GM21367 (cell line): ENCODE measurements around the gene ZSCAN18.
A peak's percentile ranks its signal among the peaks of the same experiment; 100 is the strongest.
"Not testable (repeated sequence)": the region's sequence is repeated elsewhere in the genome, so short reads cannot be mapped to it uniquely, and the experiment has no call there.

Experiments used
- ATAC-seq: cut with Tn5 transposase; IDR thresholded peaks from one replicate; pipeline ENCODE4 v1.9.1; 2021; ENCODE audit not compliant: unreplicated experiment

The ZSCAN18 gene, protein sequence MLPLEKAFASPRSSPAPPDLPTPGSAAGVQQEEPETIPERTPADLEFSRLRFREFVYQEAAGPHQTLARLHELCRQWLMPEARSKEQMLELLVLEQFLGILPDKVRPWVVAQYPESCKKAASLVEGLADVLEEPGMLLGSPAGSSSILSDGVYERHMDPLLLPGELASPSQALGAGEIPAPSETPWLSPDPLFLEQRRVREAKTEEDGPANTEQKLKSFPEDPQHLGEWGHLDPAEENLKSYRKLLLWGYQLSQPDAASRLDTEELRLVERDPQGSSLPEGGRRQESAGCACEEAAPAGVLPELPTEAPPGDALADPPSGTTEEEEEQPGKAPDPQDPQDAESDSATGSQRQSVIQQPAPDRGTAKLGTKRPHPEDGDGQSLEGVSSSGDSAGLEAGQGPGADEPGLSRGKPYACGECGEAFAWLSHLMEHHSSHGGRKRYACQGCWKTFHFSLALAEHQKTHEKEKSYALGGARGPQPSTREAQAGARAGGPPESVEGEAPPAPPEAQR

DNA sequence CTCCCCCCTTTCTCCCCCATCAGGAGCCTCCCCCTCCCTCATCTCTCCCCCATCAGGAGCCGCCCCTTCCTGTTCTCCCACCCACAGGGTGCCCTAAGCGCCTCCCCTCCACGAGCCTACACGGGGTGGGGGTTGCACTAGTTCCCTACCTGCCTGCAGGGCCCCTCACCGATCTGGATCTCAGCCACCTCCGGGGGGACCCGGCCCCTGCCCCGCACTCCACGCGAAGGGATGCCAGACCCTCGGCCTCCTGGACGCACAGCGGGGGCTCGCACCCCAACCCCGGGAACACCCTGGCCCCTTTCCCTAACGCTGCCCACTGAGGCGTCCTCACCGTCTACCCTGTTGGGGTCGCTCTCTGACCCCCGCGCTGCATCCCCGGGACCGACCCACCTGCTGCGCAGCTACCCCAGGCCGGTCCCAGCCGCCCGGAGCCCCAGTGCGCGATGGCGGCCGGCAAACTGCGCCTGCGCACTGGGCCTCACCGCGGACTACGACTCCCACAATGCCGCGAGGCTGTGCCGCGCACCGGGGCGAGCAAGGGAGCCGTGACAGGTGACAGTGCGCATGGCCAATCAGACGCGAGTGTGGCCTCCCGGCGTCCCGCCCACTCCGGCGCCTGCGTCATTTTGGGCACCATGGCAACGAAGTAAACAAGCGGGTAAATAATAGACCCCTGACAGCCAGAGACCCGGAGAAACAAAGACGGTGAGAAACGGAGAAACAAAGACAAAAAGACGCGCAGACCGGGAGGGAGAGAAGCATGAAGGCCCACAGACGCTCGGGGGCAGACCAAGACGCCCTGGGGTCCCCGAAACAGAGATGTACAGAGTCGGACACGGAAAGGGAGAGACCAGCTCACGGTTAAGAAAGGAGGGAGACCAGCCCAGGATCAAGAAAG is at the start of gene ZSCAN18:
ZSCAN18 (minus strand) TSS at position 451 of the 901 bp plus-strand sequence. CDS start 7,964 bp downstream, outside the sequence.
- ATAC-seq = peak; percentile 67

DNA sequence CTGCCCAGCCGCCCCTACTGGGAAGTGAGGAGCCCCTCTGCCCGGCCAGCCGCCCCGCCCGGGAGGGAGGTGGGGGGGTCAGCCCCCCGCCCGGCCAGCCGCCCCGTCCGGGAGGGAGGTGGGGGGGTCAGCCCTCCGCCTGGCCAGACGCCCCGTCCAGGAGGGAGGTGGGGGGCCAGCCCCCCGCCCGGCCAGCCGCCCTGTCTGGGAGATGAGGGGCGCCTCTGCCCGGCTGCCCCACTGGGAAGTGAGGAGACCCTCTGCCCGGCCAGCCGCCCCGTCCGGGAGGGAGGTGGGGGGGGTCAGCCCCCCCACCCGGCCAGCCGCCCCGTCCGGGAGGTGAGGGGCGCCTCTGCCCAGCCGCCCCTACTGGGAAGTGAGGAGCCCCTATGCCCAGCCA is 49.4 kb upstream of the ZSCAN18 start:
- ATAC-seq = not testable (repeated sequence)

GRCh38 chr19:58145849-58146248 is 47.8 kb upstream of the ZSCAN18 start:
- no peak for ATAC-seq

DNA sequence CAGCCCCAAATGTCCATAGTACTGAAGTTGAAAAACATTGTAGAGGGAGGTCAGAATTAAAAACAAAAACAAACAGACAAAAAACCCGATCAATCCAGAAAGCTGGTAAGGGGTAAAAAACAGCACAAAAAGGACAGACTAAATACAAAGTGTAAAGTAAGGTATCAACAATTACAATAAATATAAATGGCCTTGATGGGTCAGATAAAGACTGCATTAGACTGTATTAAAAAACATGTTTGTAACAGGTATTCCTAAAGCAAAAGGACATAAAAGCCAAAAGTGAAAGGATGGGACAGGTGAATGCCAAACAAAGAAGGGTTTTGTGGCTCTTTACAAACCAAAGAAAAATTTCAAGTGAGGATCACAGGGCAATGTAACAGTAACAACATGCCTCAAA is 36.2 kb upstream of the ZSCAN18 start:
- no peak for ATAC-seq

DNA sequence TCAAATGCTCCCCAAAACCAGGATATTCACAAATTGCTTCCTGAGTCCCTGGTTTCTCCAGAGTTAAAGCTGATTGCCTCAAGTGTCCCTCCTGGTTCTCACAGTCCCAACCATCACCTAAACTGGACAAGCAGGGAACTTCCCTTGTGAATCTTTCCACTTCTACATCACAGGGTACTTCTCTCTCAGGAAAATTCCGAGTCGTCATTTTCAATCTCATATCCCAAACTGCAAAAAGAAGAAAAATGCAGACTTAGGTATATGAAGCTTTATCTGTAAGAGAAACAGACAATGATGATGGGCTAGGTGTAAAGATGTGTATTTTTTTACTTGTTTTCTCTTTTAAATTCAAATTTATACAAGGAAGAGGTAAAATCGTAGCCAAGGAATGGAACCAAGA is 31.3 kb upstream of the ZSCAN18 start:
- no peak for ATAC-seq

DNA sequence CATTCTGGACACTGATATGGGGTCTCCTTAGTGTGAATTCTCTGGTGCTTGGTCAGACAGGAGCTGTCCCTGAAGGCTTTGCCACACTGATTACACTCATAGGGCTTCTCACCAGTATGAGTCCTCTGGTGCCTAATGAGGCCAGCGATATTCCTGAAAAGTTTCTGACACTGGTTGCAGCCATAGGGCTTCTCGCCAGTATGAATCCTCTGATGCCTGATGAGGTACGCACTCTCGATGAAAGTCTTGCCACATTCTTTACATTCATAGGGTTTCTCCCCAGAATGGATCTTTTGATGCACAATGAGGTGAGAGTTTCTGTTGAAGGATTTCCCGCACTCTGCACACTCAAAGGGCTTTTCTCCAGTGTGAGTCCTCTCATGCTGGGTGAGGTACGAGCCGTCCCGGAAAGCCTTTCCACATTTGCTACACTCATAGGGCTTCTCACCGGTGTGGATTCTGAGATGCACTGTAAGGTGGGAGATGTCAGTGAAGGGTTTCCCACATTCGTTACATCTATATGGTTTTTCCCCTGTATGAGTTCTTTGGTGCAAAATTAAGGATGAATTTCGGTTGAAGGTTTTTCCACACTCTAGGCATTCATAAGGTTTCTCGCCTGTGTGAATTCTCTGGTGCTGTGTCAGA is 30.1 kb upstream of the ZSCAN18 start:
- ATAC-seq = no peak

- no peak for ATAC-seq
Measured at GRCh38 chr19:58123354-58123753, 25.3 kb upstream of the ZSCAN18 start.

DNA sequence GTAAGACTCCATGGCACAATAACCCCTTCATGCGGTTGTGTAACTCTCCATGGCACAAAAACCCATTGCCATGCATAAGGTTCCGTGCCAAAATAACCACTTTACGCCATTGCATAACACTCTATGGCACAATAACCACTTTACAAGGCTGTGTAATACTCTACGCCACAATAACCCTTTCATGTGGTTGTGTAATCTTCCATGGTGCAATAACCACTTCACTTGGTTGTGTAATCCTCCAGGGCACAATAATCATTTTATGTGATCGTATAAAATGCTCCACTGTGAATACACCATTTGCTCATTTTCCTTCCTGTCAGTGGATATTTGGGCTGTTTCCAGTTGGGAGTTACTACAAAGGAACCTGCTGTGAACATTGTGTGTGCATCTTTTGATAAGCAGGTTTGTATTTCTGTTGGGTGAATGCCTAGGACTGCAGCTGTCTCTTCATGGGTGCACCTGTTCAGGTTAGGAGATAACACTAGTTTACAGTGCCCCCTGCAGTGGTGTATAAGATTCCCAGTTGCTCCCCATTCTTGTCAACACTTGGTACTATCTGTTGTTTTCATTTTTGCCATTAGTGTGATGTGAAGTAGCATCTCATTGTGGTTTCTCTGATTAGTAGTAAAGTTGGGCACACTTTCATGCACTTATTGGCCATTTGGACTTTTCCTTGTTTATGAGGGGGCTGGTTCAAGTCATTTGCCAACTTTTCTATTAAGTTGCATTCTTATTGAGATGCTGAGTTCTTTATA is 21.1 kb upstream of the ZSCAN18 start:
- no peak for ATAC-seq

DNA sequence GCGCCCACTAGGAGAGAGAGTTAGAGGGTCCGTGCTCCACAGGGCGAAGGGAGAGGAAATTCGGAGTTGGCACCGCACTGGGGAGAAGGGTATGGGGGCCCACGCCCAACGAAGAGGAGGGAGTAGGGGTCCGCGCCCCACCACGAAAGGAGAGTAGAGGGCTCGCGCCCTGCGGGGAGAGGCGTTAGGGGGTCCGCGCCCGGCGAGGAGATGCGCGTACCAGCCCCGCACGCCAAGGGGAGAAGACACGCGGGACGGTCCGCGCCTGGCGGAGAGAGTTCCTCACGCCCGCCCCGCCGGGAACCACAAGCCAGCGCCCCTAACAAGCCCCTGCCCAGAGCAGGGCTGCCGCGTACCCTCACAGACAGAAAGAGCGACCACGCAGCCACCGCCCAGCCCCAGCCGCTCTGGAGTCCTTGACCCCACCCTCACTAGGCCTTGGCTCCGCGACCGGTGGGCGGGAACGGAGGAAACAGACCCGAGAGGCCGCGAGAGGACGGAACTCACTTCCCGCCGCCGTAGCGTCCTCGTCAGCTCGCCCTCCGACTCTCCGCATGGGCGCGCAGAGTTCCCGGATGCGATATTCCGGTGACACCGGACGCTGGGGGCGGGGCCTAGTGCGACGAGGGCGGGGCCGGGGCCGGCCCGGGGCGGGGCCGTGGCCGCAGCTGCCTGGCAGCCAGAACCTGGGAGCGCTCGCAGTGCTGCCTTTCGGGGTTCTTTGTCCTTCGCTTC is 20.0 kb upstream of the ZSCAN18 start:
- no peak for ATAC-seq

GRCh38 chr19:58108546-58108817 is 10.5 kb upstream of the ZSCAN18 start:
- ATAC-seq = no peak

- ATAC-seq = no peak
Measured at GRCh38 chr19:58107778-58108545, 9.9 kb upstream of the ZSCAN18 start.

GRCh38 chr19:58098682-58098998 is 609 bp upstream of the ZSCAN18 start:
- no peak for ATAC-seq

GRCh38 chr19:58097349-58097748 is 682 bp downstream of the ZSCAN18 start:
- ATAC-seq = no peak

GRCh38 chr19:58096884-58097283 is 1.1 kb downstream of the ZSCAN18 start:
- no peak for ATAC-seq

DNA sequence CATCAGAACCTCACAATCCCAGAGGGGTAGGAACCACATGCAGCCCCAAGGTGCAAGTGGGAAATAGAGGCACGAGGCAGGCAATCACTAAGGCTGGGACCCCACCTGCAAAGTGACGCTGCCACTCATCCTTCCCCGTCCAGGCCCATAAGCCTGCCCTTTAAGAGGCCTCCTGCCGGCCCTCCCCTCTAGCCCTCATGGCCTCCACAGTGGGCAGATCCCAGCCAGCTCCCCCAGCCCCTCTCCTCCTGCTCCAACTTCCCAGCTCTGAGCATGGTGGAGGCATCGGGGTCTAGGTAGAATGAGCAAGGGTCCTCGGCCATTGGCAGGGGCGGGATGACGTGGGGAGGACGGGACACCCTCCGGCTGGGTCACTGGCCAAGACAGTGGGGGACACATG is 2.7 kb downstream of the ZSCAN18 start:
- ATAC-seq = no peak

DNA sequence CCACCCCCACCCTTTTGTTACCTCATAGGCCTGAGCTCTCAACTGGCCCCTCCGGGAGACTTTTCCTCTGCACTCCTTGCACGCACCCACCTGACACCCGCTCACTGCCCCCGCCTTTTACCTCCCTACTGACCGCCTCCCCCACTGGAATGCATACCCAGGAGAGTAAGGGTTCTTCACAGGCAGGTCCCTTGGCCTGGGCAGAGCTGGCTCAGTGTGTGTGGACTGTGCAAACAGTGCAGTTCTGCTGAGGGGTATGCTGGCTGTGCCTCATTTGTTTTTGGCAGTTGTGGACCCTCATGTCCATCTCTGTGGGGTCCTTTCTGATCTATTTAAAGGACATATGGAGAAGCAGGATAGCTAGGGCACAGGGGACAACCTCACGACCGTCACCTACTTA is 5.0 kb downstream of the ZSCAN18 start:
- no peak for ATAC-seq

GRCh38 chr19:58091251-58091995 is 6.6 kb downstream of the ZSCAN18 start:
- ATAC-seq = no peak

DNA sequence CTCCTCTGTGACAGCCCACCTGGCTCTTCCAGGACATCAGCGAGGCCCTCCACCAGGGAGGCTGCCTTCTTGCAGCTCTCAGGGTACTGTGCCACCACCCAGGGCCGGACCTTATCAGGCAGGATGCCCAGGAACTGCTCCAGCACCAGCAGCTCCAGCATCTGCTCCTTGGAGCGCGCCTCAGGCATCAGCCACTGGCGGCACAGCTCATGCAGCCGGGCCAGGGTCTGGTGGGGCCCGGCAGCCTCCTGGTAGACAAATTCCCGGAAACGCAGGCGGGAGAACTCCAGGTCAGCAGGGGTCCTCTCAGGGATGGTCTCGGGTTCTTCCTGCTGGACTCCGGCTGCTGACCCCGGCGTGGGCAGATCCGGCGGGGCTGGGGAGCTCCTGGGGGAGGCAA is 8.2 kb downstream of the ZSCAN18 start:
- no peak for ATAC-seq

DNA sequence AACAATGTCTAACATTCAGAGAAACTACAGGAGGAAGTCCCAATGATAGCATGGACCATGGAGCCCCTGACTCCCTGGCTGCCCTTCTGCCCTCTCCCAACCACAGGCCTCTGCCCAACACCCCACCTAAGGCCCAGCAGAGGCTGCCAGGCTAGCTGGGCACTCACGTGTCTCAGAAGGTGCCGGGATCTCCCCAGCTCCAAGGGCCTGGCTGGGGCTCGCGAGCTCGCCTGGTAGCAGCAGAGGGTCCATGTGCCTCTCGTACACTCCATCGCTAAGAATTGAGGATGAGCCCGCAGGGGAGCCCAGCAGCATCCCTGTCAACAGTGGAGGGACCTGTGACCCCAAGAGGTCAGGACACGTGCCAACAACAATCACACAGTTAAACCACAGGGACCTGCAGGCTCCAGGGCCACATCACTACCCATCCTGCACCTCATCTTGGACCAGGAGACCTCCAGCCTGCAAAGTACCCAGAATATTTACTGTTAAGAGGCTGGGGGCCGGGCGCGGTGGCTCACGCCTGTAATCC is 9.4 kb downstream of the ZSCAN18 start:
- ATAC-seq = no peak
